Midbrain (tissue), 1 donor: ENCODE data around the gene EHMT1.
"Not testable (repeated sequence)": the region's sequence is repeated elsewhere in the genome, so short reads cannot be mapped to it uniquely, and the experiment has no call there.

ENCODE experiments used
- DNase-seq: peaks from one replicate; lab custom pipeline; 2025; lab: John Stamatoyannopoulos, UW

The EHMT1 gene

GRCh38 chr9:137694962-137695875 lies 76.4 kb downstream of the EHMT1 start:
- DNase-seq, result peak; percentile 81

- no peak for DNase-seq
Observed at GRCh38 chr9:137696136-137696925, 77.5 kb downstream of the EHMT1 start.

GRCh38 chr9:137697193-137697592 lies 78.4 kb downstream of the EHMT1 start:
- no peak for DNase-seq

GRCh38 chr9:137697832-137698231 lies 79.0 kb downstream of the EHMT1 start:
- no peak for DNase-seq

- DNase-seq, result no peak
Observed at GRCh38 chr9:137700911-137701310, 82.1 kb downstream of the EHMT1 start.

- DNase-seq, result no peak
Observed at GRCh38 chr9:137702615-137703379, 84.0 kb downstream of the EHMT1 start.

- no peak for DNase-seq
Observed at GRCh38 chr9:137703842-137704508, 85.2 kb downstream of the EHMT1 start.

GRCh38 chr9:137705443-137705863 lies 86.6 kb downstream of the EHMT1 start:
- DNase-seq, result no peak

GRCh38 chr9:137705906-137706305 lies 87.1 kb downstream of the EHMT1 start:
- no peak for DNase-seq

GRCh38 chr9:137707361-137707760 lies 88.6 kb downstream of the EHMT1 start:
- DNase-seq, result no peak

- no peak for DNase-seq
Observed at GRCh38 chr9:137708590-137709284, 89.9 kb downstream of the EHMT1 start.

- DNase-seq, result no peak
Observed at GRCh38 chr9:137709411-137710101, 90.8 kb downstream of the EHMT1 start.

- no peak for DNase-seq
Observed at GRCh38 chr9:137710704-137711103, 91.9 kb downstream of the EHMT1 start.

- no peak for DNase-seq
Observed at GRCh38 chr9:137711678-137712105, 92.9 kb downstream of the EHMT1 start.

- DNase-seq, result no peak
Observed at GRCh38 chr9:137715321-137715720, 96.5 kb downstream of the EHMT1 start.

- DNase-seq, result not testable (repeated sequence)
Observed at GRCh38 chr9:137715866-137716693, 97.3 kb downstream of the EHMT1 start.

- no peak for DNase-seq
Observed at GRCh38 chr9:137716694-137717287, 98.0 kb downstream of the EHMT1 start.

- no peak for DNase-seq
Observed at GRCh38 chr9:137717776-137718327, 99.0 kb downstream of the EHMT1 start.

GRCh38 chr9:137719194-137719593 lies 100.4 kb downstream of the EHMT1 start:
- no peak for DNase-seq
